ENCODE results near the gene DDI1. TPM values are rescaled to one million over a fixed set of nuclear protein-coding genes. Genes with fewer than 3 reads are reported as not detected.

Gene DDI1
- total and polyA plus RNA-seq, 2 experiments from 2014 or later, result 0.13 TPM; not detected in 1

- Histone ChIP-seq H3F3A (replicated peaks; ENCODE audit: low read depth) (no peaks in the 10 kb centered on the region), H3K79me2 (replicated peaks; ENCODE audit: insufficient read depth) (no peaks in the 10 kb centered on the region), H3K4me3 (no peak overlapping the region), H3K4me2 (no peak overlapping the region), H2AFZ (no peak overlapping the region), H3K27me3 (ENCODE audit: insufficient read depth) (no peaks in the 10 kb centered on the region), H3K9me2 (ENCODE audit: insufficient read depth) (no peaks in the 10 kb centered on the region), H3K27ac (ENCODE audit: low read depth) (no peak overlapping the region), H4K20me1 (replicated peaks; ENCODE audit: insufficient read depth) (no peaks in the 10 kb centered on the region), H3K4me1 (ENCODE audit: insufficient read depth) (peaks cover 11% of the 10 kb centered on the region; the same call in 1 of the 2 replicates), H3K36me3 (ENCODE audit: insufficient read depth) (no peaks in the 10 kb centered on the region)
- no peaks in the 10 kb centered on the region; the same call in 2 of the 3 replicates for H3K9me3 Mint-ChIP-seq
- TF ChIP-seq ZNF462 (CRISPR knock-in tag; IDR thresholded peaks at IDR 0.05) (no peak), JUNB (IDR thresholded peaks at IDR 0.05; ENCODE audit: unreplicated experiment) (no peak), CREB1 (CRISPR knock-in tag; IDR thresholded peaks at IDR 0.05; ENCODE audit: low read depth) (no peak), POLR2AphosphoS5 (IDR thresholded peaks at IDR 0.05; ENCODE audit: low read depth) (no peak), NANOG (IDR thresholded peaks at IDR 0.05; ENCODE audit: borderline replicate concordance) (no peak), ZNF114 (CRISPR knock-in tag; IDR thresholded peaks at IDR 0.05) (no peak), ZNF331 (CRISPR knock-in tag; IDR thresholded peaks at IDR 0.05; ENCODE audit: low read depth) (no peak), STAT1 (IDR thresholded peaks at IDR 0.05; ENCODE audit: unreplicated experiment) (no peak), EZH2 (IDR thresholded peaks at IDR 0.05; ENCODE audit: low read depth, unreplicated experiment) (no peak), ETS1 (IDR thresholded peaks at IDR 0.05) (no peak), EZH2phosphoT487 (IDR thresholded peaks at IDR 0.05; ENCODE audit: unreplicated experiment) (no peak)
- TF ChIP-seq, protein P1, sequence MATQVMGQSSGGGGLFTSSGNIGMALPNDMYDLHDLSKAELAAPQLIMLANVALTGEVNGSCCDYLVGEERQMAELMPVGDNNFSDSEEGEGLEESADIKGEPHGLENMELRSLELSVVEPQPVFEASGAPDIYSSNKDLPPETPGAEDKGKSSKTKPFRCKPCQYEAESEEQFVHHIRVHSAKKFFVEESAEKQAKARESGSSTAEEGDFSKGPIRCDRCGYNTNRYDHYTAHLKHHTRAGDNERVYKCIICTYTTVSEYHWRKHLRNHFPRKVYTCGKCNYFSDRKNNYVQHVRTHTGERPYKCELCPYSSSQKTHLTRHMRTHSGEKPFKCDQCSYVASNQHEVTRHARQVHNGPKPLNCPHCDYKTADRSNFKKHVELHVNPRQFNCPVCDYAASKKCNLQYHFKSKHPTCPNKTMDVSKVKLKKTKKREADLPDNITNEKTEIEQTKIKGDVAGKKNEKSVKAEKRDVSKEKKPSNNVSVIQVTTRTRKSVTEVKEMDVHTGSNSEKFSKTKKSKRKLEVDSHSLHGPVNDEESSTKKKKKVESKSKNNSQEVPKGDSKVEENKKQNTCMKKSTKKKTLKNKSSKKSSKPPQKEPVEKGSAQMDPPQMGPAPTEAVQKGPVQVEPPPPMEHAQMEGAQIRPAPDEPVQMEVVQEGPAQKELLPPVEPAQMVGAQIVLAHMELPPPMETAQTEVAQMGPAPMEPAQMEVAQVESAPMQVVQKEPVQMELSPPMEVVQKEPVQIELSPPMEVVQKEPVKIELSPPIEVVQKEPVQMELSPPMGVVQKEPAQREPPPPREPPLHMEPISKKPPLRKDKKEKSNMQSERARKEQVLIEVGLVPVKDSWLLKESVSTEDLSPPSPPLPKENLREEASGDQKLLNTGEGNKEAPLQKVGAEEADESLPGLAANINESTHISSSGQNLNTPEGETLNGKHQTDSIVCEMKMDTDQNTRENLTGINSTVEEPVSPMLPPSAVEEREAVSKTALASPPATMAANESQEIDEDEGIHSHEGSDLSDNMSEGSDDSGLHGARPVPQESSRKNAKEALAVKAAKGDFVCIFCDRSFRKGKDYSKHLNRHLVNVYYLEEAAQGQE (IDR thresholded peaks at IDR 0.05; ENCODE audit: unreplicated experiment), result no peak
- TF ChIP-seq, protein P2, sequence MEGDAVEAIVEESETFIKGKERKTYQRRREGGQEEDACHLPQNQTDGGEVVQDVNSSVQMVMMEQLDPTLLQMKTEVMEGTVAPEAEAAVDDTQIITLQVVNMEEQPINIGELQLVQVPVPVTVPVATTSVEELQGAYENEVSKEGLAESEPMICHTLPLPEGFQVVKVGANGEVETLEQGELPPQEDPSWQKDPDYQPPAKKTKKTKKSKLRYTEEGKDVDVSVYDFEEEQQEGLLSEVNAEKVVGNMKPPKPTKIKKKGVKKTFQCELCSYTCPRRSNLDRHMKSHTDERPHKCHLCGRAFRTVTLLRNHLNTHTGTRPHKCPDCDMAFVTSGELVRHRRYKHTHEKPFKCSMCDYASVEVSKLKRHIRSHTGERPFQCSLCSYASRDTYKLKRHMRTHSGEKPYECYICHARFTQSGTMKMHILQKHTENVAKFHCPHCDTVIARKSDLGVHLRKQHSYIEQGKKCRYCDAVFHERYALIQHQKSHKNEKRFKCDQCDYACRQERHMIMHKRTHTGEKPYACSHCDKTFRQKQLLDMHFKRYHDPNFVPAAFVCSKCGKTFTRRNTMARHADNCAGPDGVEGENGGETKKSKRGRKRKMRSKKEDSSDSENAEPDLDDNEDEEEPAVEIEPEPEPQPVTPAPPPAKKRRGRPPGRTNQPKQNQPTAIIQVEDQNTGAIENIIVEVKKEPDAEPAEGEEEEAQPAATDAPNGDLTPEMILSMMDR (conservative IDR thresholded peaks at IDR 0.05; ENCODE audit: low read depth in 2 of 2), result no peak
- DNase-seq (ENCODE audit: low spot score) (no peak), ATAC-seq (no peak)
- H3K4me1 Mint-ChIP-seq, result peaks cover 11% of the 10 kb centered on the region; the same call in 2 of the 3 replicates
- no peak overlapping the region for H3K27ac Mint-ChIP-seq
- H3K4me3 Mint-ChIP-seq, result no peak overlapping the region
- no peaks in the 10 kb centered on the region for H3K27me3 Mint-ChIP-seq (ENCODE audit: insufficient read depth, low read depth, poor library complexity)
- no peaks in the 10 kb centered on the region for H3K36me3 Mint-ChIP-seq (ENCODE audit: low read depth)
Measured at GRCh38 chr11:104049116-104049515, 12.7 kb downstream of the DDI1 start.

Measured in GM23338 (cell line).